ENCODE data around the gene CTSW.

CTSW gene

GRCh38 chr11:65906602-65907001, 27.0 kb downstream of the CTSW start:
- DNase-seq = no peak

GRCh38 chr11:65907878-65908277, 28.2 kb downstream of the CTSW start:
- no peak for DNase-seq

- DNase-seq = peak; percentile 37 to 72
Measured at GRCh38 chr11:65911682-65912568, 32.3 kb downstream of the CTSW start.

- no peak for DNase-seq
Measured at GRCh38 chr11:65912845-65913244, 33.2 kb downstream of the CTSW start.

GRCh38 chr11:65915101-65915820, 35.6 kb downstream of the CTSW start:
- DNase-seq = no peak

DNA sequence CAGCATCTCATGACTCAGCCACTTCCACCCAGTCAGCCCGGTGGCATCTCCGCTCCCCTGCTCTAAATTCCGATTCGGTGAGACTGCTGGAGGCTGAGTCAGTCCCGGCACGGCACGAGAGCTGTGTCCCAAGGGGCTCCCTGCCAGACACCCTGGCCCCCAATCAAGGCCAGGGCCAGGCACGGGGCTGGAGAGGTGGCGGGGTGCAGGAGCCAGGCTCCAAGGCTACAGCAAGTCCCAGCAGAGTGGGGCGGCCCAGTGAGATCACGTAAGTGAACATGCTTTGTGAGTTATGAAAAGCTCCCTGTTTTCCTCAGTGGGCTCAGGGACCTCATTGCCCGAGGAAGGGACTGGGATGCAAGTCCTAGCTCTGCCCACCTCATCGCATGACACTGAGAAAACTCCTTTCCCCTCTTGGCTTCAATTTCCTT, 36.2 kb downstream of the CTSW start:
- DNase-seq = no peak

DNA sequence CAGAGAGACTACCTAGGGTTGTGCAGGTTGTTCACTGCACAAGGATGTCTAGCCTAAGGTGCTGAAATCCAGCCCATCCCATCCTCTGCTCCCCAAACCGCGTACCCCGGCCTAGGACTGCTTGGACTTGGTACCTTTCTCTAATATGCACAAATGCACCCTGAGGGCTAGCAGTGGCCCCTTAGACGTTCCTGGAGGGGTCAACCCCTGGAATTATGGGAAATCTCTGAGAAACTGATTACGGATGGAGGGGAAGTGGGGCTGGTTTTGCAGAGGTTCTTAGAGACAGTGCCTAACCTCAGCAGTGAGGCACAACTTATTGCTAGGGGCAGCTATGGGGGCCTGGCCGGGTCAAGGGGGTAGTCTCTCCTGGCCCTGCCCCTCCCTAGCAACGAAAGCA, 36.8 kb downstream of the CTSW start:
- DNase-seq = no peak

DNA sequence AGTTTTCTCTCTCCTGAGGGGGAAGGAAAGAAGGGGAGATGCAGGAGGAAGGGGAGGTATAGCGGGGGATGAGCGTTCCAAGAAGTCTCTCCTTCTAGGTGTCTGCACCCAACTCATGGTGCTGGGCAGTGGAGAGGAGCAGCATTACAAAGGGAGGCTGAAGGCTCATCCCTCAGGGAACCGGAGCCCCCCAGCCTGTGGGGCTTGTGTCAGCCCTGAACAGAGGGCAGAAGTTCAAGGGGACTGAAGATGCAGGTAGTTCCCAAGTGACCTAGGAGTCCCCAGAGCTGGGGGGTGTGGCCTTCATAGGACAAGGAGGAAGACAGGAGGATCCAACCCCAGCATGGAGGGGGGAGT, 37.4 kb downstream of the CTSW start:
- no peak for DNase-seq

GRCh38 chr11:65917434-65918210, 38.0 kb downstream of the CTSW start:
- no peak for DNase-seq

GRCh38 chr11:65918211-65919140, 38.8 kb downstream of the CTSW start, which contains the start of gene C11orf68:
C11orf68 (minus strand) TSS chr11:65919062; CDS start chr11:65919031, 31 bp downstream.
- peak; percentile 18 to 74 for DNase-seq

- DNase-seq = peak; percentile 94 to 100
Measured at GRCh38 chr11:65919141-65919572, 39.5 kb downstream of the CTSW start, which contains the start of gene DRAP1. DRAP1 (plus strand) TSS chr11:65919426; CDS start chr11:65919502, 76 bp downstream.

DNA sequence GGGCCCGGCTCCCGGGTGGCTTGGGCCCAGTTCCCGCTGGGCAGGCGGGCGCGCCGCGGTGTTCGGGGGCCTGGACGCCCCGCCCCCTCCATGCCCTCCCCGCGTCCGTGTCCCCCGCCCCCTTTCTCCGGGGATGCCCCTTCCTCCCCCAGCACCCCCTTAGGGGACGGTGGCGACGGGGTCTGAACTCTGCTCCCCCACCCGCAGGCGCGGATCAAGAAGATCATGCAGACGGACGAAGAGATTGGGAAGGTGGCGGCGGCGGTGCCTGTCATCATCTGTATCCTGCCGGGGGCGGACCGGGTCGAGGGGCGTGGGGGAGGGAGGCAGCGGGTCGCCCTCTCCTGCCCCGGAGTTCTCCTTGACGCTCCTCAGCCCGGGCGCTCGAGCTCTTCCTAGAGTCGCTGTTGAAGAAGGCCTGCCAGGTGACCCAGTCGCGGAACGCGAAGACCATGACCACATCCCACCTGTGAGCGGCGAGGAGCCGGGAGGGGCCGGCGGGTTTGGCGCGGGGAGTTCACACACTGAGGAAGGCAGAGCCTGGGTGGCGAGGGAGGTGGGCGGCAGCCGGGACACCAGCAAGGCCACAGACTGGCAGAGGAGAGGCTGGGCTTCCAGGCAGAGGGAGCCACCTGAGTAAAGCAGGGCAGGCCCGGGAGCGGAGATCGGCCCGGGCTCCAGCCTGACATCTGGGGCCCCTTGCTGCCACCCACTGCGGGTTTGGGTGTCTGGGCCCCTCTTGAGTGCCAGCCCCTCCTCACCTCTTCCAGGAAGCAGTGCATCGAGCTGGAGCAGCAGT, 40.1 kb downstream of the CTSW start:
- peak; percentile 25 to 64 for DNase-seq

DNA sequence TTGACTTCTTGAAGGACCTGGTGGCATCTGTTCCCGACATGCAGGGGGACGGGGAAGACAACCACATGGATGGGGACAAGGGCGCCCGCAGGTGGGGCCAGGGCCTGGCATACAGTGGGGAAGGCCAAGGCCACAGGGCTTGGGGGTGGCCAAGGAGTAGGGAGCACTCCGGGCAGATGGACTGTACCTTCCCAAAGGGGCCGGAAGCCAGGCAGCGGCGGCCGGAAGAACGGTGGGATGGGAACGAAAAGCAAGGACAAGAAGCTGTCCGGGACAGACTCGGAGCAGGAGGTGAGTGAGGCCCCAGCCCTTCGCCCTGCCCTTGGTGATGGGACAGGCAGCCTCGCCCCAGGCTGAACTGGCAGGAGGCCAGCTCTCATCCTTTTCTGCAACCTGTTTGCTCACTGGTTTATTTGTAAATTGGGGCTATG, 40.8 kb downstream of the CTSW start:
- no peak for DNase-seq

DNA sequence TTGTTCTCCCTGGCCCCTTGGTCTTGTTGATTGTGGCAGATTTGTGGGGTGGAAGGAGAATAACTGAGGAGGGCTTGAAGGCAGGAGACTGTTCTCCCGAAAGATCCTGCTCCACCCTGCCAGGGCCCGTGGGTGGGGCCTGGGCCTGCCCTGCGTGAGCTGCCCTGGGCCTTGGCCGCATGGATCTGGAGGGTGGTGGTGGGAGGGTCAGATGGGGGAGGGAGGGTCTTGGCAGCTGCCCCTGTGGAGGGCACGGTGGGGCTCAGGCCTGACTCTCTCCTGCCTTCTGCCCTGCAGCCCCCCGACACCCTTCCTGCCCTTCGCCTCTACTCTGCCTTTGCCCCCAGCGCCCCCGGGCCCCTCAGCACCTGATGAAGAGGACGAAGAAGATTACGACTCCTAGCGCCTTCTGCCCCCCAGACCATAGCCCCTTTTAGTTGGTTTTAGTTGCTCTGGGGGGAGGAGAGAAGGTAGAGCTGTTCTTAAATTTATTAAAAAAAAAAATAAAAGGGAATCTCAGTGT, 41.5 kb downstream of the CTSW start:
- no peak for DNase-seq

DNA sequence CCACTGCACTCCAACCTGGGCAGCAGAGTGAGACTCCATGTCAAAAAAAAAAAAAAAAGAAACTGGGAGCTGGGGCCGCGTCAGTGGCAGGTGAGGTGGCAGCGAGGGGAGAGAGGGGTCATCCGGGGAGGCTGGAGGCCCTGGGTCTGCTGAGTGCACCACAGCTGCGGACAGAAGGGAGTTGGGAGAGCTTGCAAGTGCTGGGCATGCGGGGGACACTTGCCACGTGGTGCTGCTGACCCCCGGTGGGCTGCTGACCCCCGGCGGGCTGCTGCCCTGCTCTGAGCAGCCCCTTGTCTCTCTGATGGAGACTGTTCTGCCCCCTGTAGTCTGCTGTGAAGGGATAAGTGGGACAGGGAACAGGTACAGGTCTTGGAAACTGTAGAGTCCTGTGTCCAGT, 42.2 kb downstream of the CTSW start:
- no peak for DNase-seq

GRCh38 chr11:65922565-65922964, 42.9 kb downstream of the CTSW start:
- DNase-seq = no peak

- DNase-seq = no peak
Measured at GRCh38 chr11:65925397-65925796, 45.8 kb downstream of the CTSW start.

- DNase-seq = no peak
Measured at GRCh38 chr11:65927904-65928397, 48.3 kb downstream of the CTSW start.

DNA sequence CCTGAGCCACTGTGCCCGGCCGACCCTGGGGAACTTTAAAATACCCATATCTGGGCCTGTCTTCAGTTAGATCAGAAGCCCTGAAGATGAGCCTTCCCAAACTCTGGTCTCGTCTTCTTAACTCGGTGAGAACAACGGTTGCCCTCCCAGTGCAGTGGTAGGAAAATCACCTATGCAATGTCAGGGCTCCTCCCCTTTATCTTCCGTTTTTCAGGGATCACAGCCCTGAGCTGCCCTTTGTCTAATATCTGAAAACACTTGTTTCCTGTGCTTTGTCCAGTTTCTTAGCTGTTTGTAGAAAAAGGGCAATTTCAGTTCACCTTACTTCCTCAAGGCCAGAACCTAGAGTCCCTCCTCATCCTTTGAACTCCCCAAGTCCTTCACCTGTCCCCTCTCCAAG, 49.0 kb downstream of the CTSW start:
- no peak for DNase-seq

DNA sequence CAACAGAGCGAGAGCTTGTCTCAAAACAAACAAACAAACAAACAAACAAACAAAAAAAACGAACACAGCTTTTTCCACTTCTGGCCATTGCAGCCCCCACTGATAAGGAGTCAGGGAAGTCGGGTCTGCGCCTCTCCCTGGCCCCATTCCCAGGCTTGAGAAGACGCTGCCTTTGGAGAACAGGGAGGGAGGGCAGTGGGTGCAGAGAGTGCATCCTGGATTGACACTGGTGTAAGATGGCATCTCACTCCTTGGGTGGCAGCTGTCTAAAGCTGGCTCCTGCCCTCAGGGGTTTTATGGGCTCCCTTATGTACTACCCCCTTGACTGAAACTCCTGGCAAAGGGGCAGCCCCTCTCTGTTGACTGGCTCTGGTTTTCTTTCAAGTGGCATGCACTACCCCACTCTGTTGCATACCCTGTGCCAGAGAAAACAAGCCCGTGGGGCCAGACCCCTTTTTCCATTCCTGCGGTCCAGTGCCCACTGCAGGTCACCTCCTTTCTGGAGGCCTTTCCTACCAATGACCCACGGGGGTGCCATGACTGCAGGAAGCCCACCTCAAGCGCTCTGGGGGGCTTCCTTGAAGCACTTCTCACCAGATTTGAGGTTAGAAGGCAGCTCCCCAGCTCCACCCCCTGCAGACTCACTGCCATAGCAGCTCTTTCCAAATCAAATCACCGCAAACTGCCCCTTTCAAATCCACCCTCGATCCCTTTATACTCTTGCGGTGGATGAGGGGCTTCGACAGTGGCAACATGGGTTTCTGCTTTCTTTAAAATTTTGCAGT, 52.3 kb downstream of the CTSW start:
- DNase-seq = no peak

All from NCI-H526 (cell line).